ENCODE results near the gene JAKMIP3.

JAKMIP3 gene

DNA sequence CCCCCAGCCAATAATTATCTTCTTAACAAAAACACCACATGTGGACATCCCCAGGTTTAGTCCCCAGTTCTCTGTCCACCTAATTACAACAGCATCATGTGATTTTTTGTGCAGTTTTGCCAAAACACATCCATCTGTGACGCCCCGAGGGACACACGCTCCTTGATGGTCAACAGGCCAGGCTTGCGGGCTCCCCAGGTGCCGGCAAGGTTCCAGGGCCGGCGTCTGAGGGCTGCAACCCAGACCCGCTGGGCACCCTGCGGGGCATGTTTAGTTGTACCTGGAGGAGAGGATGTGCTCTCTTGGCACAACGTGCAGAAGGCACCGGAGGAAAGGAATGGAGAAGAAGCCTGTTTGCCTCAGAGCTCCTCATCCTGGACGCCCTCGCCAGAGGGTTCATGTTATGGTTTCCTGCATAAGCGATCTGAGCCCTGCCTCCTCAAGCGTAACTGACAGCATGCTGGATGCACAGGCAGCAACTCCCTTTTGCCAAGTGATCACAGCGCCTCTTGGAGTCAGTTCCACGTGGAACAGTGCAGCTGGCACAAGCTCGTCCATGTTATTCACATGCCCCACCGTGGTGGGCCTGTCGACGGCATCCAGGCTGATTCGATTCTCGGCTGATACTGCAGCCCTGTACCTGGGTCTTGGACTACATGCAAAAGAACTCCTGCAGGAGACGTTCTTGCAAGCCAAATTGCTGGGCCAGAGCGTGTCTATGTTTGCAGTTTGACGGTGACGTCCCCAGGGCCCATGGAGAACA lies 41.6 kb downstream of the JAKMIP3 start:
- in situ Hi-C loops (cut with MboI; ENCODE audit: low pct_unique_long_range_greater_than_20kb, low sequenced_read_pairs), result no loop called here
- no peak for DNase-seq

DNA sequence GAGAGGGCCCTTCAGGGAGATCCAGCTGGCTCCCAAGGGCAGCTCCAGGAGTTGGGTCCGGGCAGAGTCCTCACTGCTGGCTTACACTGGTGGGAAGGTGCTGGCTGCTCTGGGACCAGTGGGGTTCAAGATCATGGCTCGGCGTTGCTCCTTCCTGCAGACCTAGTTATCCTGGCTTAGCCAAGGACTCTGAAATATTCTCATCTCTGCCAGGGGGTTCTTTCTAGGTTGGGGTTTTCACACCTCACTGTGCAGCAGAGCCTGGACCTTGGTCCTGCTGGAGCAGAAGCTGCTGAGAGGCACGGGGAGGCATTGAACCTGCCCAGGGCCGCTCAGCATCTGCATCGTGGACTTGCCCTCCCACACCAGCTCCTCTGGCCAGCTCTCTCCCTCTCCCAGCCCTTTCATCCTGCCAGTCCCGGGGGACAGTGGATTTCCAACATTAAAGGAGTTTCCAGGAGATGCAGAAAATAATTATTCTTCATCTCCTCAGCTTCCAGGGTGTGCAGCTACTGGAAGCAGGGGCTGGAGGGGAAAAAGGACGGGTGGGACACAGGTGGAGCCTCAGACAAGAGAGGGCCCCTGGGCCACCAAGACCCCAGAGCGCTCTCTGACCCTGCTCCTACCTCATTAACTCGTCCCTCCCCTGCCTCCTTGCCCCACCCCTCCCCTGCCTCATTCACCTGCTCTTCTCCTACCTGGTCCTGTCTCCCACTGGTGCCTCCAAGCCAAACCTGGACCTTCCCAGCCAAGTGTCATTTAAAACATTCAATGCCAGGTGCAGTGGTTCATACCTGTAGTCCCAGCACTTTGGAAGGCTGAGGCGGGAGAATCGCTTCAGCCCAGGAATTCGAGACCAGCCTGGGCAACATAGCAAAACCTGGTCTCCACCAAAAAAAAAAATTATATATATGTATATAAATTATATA lies 42.5 kb downstream of the JAKMIP3 start:
- in situ Hi-C loops (cut with MboI; ENCODE audit: low pct_unique_long_range_greater_than_20kb, low sequenced_read_pairs), result no loop called here
- DNase-seq, result no peak

DNA sequence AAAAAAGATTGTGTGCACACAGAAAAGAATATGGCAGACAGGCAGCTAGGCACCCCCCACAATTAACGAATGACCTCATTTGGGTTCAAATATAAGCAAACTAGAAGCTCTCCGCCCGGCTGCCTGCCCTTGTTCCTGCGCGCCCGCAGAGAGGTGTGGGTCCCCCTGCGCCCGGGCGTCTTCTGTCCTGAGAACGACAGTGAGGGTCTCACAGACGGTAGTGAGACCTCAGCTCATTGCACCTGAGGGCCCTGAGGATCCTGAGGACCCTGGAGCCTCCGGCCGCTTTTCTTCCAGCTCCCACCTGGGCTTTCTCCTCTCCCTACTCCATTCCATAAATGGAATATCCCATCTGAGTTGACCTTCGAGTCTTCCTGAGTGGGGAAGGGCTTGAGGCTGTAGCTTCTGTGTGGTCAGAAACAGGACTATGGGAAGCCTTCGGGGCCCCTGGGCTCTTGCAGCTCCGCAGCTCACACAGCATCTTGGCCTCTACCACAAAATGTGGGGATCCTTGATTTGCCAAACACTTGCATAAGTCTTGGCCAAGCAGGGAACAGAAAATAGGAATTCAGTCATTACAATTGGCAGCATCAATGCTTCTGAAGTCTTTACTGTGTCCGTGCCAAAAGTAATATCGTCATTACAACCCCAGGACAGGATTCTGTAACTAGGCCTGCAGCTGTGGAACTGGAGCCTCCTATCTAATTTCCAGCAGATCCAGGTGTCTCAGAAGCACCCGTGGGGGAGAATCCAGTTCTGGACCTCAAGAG lies 43.8 kb downstream of the JAKMIP3 start:
- no peak for DNase-seq
- in situ Hi-C loops (cut with MboI; ENCODE audit: low pct_unique_long_range_greater_than_20kb, low sequenced_read_pairs), result no loop called here

DNA sequence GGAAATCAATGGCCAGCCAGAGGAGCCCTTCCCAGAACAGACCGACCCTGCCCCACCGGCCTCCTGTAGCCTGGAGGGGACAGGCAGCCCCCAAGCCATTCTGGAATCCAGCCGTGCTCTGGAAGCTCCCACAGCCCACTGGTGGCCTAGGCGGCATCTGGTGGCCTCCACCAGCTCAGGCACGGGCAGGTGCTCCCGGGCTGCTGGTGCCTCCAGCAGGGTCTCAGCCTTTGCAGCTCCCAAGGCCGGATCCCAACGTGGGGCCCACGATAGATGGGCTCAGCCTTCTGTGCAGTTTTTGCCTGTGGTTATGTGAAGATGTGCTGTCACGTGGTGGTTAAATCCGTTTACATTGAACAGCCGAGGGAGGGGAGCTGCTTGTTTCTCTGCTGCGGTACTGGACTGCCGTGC lies 44.4 kb downstream of the JAKMIP3 start:
- no peak for DNase-seq
- in situ Hi-C loops (cut with MboI; ENCODE audit: low pct_unique_long_range_greater_than_20kb, low sequenced_read_pairs), result no loop called here

DNA sequence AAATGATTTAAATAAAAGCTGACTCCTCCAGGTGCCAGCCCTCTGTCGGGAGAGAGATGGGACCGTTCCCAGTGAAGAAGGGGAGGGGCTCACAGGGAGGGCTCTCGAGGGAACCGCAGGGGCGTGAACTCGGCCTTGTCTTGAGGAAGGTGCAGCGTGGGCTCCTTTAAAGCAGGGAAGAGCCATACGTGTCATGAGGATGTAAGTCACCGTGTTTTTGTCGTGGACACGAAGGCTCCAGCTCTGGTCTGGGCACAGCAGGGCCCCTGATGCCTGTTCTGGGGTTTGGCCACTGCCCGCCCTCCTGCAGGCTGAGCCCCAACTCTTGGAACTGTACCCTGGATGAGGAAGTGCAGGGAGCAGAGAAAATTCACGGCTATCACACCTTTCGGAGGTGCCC lies 45.0 kb downstream of the JAKMIP3 start:
- in situ Hi-C loops (cut with MboI; ENCODE audit: low pct_unique_long_range_greater_than_20kb, low sequenced_read_pairs), result no loop called here
- DNase-seq, result no peak

DNA sequence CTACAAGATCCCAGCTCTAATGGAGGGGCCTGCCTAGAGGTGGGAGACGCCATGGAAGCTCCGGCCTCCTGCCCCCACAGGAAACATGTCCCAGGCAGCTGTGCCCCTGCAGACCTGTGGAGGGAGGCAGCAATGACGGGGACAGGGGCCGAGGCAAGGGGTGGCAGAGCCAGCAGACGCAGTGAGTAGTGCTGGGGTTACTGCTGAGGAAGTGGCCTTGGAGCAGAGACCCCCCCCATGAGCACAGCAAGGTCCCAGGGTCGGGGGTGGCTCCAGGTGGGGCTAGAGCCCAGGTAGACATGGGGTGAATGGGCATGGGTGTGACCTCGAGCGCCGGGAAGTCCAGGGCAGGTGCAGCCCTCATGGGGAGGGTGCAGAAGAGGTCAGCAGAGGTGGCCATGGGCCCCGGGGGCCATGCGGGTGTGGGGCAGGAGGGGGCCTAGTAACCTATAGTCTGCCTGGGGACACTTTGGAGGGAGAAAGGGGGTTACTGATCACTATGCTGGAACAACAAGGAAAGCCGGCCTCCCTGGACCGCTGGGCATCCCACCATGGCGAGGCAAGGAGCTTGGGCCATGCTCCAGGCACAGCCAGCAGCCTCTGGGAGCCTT lies 45.5 kb downstream of the JAKMIP3 start:
- no peak for DNase-seq
- in situ Hi-C loops (cut with MboI; ENCODE audit: low pct_unique_long_range_greater_than_20kb, low sequenced_read_pairs), result no loop called here

DNA sequence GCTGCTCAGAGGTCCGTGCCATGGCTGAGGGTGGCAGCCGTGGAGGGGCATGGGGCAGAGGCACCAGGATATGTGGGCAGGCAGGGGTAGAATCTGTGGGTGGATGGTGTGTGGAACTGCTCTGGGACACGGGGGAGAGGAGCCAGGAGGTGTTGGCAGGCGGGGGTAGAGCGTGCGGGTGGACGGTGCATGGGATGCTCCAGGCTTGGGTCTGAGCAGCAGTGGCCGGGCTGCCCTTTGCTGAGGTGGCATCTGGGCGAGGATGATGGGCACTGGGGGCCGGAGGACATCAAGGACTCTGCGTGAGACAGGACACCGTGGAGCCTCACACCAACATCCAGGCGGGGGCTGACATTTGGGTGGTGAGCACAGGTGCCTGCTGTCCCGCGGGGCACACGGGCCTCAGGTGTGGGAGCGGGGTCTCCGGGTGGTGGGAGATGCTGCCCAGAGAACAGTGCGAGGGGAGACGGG lies 46.2 kb downstream of the JAKMIP3 start:
- no peak for DNase-seq
- in situ Hi-C loops (cut with MboI; ENCODE audit: low pct_unique_long_range_greater_than_20kb, low sequenced_read_pairs), result no loop called here

DNA sequence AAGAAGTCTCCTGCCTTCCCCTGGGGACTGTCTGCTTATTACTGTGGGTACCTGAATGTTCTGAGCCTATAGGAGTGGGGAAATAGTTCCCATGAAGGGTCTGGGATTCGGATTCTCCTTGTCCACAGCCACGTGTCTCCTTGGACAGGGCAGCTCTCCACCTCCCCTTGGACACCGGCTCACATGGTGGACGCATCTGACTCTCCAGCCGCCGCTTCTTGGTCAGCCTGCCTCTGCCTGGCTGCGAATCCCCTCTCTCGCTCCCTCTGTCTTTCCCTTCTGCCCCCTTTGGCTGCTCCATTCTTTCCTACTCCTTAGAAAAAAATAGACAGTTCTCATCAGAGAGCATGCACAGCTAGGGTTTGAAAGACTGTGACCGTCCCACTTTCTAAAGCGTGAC lies 46.9 kb downstream of the JAKMIP3 start:
- DNase-seq, result no peak
- in situ Hi-C loops (cut with MboI; ENCODE audit: low pct_unique_long_range_greater_than_20kb, low sequenced_read_pairs), result no loop called here

DNA sequence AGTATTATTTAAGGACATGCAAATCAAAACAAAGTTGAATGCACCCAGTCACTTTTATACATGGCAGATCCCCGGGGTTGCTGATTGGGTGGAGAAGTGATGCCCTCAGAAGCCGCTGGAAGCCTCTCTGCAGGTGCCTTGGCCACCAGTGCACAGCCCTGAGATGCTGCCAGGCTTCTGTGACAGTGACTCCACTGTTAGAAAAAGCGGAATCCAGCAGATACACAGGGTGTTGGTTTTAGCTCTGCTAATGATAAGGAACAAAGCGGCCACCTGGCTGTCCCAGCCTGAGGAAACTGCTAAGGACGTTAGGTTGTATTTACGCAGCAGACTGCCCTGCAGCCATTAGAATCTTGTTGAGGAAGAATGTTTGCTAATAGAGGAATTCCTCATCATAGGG lies 47.5 kb downstream of the JAKMIP3 start:
- in situ Hi-C loops (cut with MboI; ENCODE audit: low pct_unique_long_range_greater_than_20kb, low sequenced_read_pairs), result no loop called here
- no peak for DNase-seq

DNA sequence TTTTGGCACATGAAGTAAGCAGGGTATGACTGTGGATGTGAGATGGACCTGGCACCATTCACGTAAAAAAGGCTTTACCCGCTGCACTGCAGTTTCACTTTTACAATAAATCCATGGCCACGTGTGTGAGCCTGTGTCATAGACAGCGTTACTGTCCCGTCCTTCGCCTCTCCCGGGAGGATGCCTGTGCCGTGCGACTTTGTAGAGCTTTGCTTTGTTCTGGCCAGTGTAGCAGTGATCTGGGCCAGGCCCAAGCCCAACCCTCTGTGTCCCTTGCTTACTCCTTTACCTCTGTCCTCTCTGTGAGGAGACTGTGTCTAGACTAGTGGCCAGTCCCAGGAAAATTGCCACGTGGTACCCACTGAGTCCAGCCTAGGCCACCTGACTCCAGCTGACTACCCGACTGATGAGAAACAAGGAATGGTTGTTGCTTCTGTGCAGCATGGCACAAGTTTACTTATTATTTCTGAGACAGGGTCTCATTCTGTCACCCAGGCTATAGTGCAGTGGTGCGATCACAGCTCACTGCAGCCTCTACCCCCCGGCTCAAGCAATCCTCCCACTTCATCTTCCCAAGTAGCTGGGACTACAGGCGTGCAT lies 48.1 kb downstream of the JAKMIP3 start:
- in situ Hi-C loops (cut with MboI; ENCODE audit: low pct_unique_long_range_greater_than_20kb, low sequenced_read_pairs), result no loop called here
- DNase-seq, result no peak

DNA sequence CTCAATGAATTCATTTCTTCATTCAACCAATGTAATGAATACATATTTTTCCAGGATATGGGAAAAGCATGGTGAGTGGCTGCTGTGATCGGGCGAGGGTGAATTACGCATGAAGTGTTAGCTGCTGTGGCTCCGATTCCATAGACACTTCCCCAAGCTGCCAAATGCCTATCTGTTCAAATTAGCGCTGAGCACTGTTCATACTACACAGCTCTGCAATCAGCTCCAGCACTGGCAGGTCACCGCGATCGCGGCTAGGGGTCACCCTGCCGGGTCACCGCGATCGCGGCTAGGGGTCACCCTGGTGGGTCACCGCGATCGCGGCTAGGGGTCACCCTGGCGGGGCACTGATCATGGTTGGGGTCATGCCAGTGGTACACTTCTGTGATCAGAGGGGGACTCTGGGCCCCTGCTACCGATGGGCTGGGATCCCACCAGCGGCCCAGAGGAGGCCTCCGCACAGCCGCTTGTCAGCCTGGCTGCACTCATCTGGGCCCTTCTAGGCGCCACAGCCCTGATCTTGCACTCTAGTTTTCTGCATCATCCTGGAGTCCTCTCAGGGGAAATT lies 49.3 kb downstream of the JAKMIP3 start:
- DNase-seq, result no peak
- in situ Hi-C loops (cut with MboI; ENCODE audit: low pct_unique_long_range_greater_than_20kb, low sequenced_read_pairs), result no loop called here
